ENCODE measurements around the gene RILPL2. TPM values are rescaled to one million over a fixed set of nuclear protein-coding genes. Genes with fewer than 3 reads are reported as not detected.

RILPL2 gene
- total RNA-seq, 4 donors from 2014 or later: 5.4 to 7.6 (median 5.8) TPM

DNA sequence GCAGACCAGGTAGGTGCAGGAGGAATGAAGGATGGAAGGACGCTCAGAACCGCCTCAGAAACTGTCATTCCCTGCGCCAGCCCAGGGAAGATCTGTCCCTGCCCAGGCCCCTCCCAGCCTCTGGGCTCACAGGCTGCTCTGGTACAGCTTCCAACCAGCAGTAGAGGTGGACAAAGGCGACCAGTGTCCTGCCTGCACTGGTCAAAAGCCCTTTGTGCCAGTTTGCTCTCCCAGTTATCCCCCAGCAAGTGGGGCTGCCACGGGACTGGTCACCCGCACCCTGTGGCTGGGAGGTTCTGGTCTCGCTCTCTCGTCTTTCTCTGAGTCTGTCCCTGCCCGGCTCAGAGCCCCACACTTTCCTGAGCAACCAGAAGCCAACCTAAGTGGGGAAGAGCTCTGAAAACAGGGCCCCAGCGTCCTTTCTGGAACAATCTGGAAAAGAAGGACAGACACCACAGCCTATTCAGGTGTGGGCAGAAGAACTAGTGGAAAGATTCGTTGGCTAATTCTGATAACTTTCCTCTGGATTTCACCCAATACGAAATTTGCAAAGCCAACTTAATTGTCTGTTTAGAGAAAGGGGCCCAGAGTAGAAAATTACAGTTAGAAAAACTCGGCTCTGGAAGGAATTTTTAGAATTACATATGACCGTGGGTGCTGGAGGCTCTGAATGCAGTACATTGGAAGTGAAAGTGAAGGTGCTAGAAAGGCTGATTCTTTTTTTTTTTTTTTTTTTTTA lies 43.1 kb upstream of the RILPL2 start:
- no peak for DNase-seq (ENCODE audit: extremely low spot score)

DNA sequence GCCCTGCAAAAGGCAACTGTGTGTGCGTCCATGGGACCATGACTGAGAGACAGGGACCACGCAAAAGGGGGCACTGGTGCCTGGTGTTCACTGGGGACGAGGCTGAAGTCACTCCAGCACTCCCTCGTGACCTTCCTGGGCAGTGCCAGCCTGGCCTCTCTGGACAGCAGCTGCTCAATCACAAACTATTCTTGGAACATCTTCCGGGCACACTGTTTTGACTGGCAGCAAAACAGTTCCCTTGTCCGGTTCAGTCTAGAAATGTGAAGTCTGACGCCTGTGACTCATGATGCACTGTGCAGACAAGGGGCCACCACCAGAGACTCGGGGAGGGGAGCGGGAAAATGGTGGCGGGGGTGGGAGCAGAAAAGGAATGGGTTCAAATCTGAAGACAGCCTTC lies 42.3 kb upstream of the RILPL2 start:
- Histone ChIP-seq H3K36me3 (peaks cover 3 to 54% (median 33%) of the 10 kb centered on the region in 4 donors), H3K4me3 (no peak overlapping the region), H3K27ac (replicated peaks in 1 of 4) (peak overlapping the region; percentile 15 to 58 (median 38)), H3K9me3 (no peaks in the 10 kb centered on the region), H3K4me1 (peaks cover 13 to 31% (median 29%) of the 10 kb centered on the region in 4 donors), H3K27me3 (no peaks in the 10 kb centered on the region)
- intact Hi-C loops (cut with DNase I): no loop called here
- TF ChIP-seq EP300 (IDR thresholded peaks at IDR 0.05) (no peak), POLR2AphosphoS5 (IDR thresholded peaks at IDR 0.05) (no peak), POLR2A (IDR thresholded peaks at IDR 0.05; ENCODE audit: low read depth) (no peak)
- TF ChIP-seq, protein P1, sequence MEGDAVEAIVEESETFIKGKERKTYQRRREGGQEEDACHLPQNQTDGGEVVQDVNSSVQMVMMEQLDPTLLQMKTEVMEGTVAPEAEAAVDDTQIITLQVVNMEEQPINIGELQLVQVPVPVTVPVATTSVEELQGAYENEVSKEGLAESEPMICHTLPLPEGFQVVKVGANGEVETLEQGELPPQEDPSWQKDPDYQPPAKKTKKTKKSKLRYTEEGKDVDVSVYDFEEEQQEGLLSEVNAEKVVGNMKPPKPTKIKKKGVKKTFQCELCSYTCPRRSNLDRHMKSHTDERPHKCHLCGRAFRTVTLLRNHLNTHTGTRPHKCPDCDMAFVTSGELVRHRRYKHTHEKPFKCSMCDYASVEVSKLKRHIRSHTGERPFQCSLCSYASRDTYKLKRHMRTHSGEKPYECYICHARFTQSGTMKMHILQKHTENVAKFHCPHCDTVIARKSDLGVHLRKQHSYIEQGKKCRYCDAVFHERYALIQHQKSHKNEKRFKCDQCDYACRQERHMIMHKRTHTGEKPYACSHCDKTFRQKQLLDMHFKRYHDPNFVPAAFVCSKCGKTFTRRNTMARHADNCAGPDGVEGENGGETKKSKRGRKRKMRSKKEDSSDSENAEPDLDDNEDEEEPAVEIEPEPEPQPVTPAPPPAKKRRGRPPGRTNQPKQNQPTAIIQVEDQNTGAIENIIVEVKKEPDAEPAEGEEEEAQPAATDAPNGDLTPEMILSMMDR (IDR thresholded peaks at IDR 0.05): no peak
- 73% methylated on average over 10 of the region's 10 CpGs for WGBS
- DNase-seq (ENCODE audit: extremely low spot score): no peak

More for the DNA sequence above, 43.1 kb upstream of the RILPL2 start:
- H3K4me1 ChIP-seq: peaks cover 7 to 30% (median 21%) of the 10 kb centered on the region in 4 donors
- intact Hi-C loops (cut with DNase I): no loop called here
- no peaks in the 10 kb centered on the region for H3K27me3 ChIP-seq
- 75% methylated on average over 10 of the region's 14 CpGs for WGBS
- H3K27ac ChIP-seq (replicated peaks in 1 of 4): peak overlapping the region; percentile 15 to 58 (median 38)
- H3K9me3 ChIP-seq: no peaks in the 10 kb centered on the region
- peak overlapping the region in 1 of 4 donors; percentile 12 for H3K4me3 ChIP-seq
- peaks cover 6 to 60% (median 41%) of the 10 kb centered on the region in 4 donors for H3K36me3 ChIP-seq
- TF ChIP-seq, protein P1 (IDR thresholded peaks at IDR 0.05): no peak
- TF ChIP-seq POLR2AphosphoS5 (IDR thresholded peaks at IDR 0.05): peak in 1 of 2 donors; percentile 29

DNA sequence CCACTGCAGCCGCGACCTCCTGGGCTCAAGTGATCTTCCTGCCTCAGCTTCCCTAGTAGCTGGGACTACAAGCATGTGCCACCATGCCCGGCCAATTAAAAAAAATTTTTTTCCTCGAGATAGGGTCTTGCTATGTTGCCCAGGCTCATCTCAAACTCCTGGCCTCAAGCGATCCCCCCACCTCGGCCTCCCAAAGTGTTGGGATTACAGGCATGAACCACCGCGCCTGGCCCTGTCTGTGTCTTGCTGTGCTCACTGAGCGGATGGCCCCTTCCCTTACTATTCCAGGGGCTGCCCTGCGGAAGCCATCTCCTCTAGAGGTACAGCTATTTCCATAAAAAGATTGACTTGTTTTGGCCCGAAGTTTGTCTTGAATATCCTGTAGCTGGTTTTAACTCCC lies 41.6 kb upstream of the RILPL2 start:
- DNase-seq (ENCODE audit: extremely low spot score): no peak
- Histone ChIP-seq H3K36me3 (peaks cover 0 to 50% (median 30%) of the 10 kb centered on the region in 4 donors), H3K4me1 (peaks cover 13 to 32% (median 30%) of the 10 kb centered on the region in 4 donors), H3K9me3 (no peaks in the 10 kb centered on the region), H3K27ac (replicated peaks in 1 of 4) (peak overlapping the region in 2 of 4 donors; percentile 52 to 58), H3K27me3 (no peaks in the 10 kb centered on the region), H3K4me3 (no peak overlapping the region)
- intact Hi-C loops (cut with DNase I): no loop called here
- 90% methylated on average over 10 of the region's 11 CpGs for WGBS
- TF ChIP-seq, protein P1 (IDR thresholded peaks at IDR 0.05): no peak
- TF ChIP-seq POLR2A (IDR thresholded peaks at IDR 0.05; ENCODE audit: low read depth) (no peak), EP300 (IDR thresholded peaks at IDR 0.05) (no peak), POLR2AphosphoS5 (IDR thresholded peaks at IDR 0.05) (no peak)

DNA sequence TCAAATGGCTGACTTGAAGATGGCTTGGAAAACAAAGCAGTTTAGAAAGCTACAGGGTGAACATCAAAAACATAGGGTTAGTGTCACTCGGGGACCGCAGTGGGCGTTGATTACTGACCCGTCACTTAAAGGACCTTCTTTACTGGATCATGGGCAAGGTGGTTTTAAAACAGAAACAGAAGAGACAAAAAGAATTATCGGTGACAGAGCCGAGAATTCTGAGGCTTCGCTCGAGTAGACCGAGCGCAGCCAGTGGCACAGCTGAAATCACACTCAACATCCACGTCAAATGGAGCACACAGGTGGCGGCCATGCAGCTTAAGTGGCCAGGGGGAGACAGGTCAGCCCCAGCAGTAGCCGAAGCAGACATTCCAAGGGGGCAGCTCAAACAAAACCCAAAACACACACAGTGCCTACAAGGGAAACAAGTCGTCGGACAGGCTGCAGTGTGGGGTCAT lies 38.8 kb upstream of the RILPL2 start:
- Histone ChIP-seq H3K4me3 (no peak overlapping the region), H3K4me1 (peaks cover 17 to 38% (median 32%) of the 10 kb centered on the region in 4 donors), H3K27me3 (no peaks in the 10 kb centered on the region), H3K27ac (replicated peaks in 1 of 4) (peak overlapping the region; percentile 33 to 62 (median 48)), H3K9me3 (no peaks in the 10 kb centered on the region), H3K36me3 (peaks cover 24 to 64% (median 49%) of the 10 kb centered on the region in 4 donors)
- TF ChIP-seq POLR2AphosphoS5 (IDR thresholded peaks at IDR 0.05) (no peak), EP300 (IDR thresholded peaks at IDR 0.05) (no peak), POLR2A (IDR thresholded peaks at IDR 0.05; ENCODE audit: low read depth) (no peak)
- TF ChIP-seq, protein P1 (IDR thresholded peaks at IDR 0.05): no peak
- no peak for DNase-seq (ENCODE audit: extremely low spot score)
- 85% methylated on average over 15 of the region's 15 CpGs for WGBS
- intact Hi-C loops (cut with DNase I): no loop called here

Data from esophagus muscularis mucosa (tissue), 4 donors.